NT2/D1 (cell line): Measurements from ENCODE around the gene MIPOL1.

Source experiments
- SUZ12 ChIP-seq: IDR thresholded peaks from 2 replicates; pipeline ENCODE4 v1.6.1; 2011; ENCODE audit not compliant: insufficient read length, insufficient read depth; ENCODE audit errors: extremely low read depth
- YY1 ChIP-seq: IDR thresholded peaks from 2 replicates; pipeline ENCODE4 v1.6.1; 2011; ENCODE audit not compliant: insufficient read length, insufficient read depth
- ZNF274 ChIP-seq: IDR thresholded peaks from 2 replicates; pipeline ENCODE4 v1.6.1; 2011; ENCODE audit warnings: mild to moderate bottlenecking, low read depth, low read length

DNA sequence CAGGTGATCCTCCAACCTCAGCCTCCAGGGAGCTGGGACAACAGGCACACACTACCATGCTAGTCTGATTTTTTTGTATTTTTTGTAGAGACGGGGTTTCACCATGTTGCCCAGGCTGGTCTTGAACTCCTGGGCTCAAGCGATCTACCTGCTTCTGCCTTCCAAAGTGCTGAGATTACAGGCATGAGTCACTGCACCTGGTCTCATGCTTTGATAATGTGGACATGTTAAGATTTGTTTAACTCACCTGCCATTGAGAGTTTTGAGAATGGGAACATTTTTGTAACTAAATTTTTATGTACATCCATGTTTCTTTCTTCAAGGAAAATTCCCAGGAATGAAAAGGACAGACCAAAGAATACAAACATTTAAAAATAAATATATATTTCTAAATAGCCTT is 121.2 kb downstream of the MIPOL1 start:
- no peak for TF ChIP-seq YY1
- no peak for TF ChIP-seq SUZ12
- TF ChIP-seq ZNF274: no peak
